ENCODE measurements around the gene MRPL10.

Gene MRPL10

DNA sequence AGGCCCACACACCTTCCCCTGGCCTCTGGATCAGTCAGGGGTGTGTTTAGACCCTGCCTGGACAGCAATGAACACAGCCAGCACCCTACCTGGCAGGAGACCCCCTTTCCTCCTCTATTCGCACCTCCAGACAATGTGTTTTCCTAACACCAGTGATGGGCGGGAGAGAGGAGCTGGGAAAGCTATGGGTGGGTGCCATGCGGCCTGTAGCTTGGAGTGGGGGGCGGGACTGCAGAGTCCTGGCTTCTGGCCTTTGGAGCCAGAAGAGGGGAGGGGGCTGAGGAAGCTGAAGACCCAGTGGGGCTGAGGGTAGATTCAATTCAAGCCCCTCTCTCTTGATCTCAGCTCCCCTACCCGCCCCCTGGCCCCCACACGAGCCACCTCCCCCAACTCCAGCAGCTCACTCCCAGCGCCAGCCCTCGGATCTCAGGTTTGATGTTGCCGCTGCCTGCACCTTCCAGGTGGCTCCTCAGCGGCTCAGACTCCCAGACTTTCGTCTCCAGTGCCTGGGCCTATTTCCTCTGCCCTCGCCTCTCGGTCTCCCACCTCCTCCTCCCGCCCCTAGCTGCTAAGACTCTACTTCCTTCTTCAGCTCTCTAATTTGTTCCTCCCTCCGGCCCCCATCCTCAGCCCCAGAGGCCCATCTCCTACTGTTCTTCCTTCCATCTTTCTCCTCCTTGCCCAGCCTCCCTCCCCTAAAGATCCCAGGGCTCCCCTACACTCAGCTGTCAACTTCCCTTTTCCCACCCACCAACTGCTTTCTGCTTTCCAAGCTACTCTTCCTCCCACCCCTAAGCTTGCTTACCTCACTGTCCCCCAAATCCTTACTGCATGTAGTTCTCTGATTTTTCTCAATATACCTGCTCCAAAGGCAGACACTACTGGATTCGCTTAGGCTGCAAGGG, 26.5 kb upstream of the MRPL10 start:
- DNase-seq: no peak

DNA sequence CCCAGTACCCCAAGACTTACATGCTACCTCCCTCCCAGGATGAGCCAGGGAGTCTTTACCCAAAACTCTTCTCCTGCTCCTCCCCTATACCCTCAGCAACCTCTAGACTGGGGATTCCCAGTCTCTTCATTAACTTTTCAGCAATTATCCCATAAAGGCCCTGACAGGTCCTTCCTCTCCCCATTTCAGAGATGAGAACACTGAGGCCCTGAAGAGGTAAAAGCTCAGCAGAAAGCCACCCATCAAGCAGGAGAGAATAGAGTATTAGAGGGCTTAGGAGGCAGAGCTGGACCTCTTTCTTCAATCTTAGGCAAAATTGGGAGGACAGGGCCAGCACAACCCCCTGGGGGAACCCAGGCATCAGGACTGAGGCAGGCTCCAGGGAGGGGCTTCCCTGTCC, 25.5 kb upstream of the MRPL10 start:
- DNase-seq: no peak

DNA sequence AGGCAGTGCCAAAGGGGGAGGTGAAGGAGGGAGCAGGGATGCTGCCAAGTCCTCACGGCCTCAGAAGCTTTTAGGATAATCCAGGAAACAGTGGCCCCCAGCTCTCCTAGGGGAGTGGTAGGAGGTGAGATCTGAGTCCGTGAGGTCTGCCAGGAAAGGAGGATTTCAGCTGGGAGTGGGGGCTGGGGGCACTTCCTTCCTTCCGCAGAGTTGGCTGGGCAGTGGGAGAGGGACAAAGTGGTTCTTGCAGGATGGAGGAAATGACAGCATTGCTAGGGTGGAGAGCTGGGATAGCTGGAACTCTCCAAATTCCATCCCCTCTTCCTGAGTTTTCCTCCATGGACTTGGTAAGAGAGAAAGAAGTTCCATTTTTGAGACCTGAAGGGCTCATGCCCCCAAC, 24.4 kb upstream of the MRPL10 start:
- no peak for DNase-seq

DNA sequence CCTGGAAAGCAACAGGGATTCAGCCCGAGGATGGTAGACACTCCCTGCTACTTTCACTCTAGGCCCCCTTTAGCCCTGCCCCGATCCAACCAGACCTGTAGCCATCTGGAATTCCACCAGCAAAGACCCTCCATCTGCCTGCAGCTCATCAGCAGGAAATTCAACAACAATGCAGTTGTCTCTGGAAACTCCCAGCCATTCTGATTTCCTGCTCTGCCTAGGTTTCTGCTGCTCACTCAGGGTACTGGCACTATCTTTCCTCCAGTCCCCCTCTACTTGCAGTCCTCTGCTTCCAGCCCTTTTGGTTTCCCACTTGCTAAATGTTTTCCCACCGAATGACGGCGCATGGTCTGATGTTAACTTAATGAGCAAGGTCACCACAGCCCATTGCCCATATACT, 22.3 kb upstream of the MRPL10 start:
- DNase-seq: no peak

DNA sequence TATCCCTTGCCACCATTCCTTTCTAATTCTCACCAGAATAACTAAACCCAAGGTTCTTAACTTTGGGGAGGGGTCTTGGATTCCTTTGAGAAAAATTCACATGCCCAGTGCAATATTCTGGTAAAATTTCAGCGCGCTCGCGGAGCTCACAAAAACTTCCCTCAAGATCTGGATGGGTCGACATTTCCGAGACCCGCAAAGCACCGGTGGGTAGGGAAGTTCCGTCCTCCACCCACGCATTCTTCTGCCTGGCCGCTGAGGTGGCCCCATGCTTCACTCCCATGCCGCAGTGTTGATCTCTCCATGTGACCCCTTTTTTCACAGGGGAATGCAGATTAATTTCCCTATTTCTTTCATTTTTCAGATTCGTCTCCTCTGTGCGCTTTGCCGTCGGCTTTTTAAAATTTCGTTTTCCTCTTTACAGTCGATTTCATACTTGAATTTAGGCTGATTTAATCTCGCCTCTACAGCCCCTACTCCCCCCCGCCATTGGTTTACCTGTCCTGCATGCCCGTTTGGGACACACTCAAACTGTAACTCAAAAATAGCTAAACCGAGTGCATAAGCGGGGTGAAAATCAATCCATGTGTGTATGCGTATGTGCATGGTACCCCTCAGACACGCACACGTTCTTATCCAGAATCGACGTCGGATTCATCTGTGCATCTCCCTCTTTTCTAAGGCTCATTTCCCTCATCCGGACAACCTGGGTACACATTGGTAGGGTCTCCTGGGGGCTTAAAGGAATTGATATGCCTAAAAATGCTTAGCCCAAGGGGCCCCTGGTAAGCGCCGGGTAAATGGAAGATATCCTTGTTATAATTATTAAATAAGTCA, 21.0 kb upstream of the MRPL10 start:
- DNase-seq: no peak

DNA sequence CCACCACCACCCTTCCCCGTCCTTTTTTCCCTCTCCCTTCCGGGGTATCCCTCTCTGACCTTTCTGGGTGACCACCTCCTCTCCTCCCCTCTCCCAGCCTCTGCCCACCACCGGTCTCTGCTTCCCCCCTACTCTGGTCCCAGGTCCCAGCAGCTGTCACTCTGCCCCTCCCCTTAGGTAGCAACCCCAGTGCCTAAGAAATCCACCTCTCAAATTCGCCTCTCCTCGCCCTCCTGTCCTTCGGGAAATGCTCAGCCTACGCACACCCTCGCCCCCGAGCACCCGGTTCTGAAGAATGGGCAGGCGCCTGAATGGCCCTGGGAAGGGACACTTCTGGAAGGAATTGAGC, 20.4 kb upstream of the MRPL10 start:
- DNase-seq: no peak

DNA sequence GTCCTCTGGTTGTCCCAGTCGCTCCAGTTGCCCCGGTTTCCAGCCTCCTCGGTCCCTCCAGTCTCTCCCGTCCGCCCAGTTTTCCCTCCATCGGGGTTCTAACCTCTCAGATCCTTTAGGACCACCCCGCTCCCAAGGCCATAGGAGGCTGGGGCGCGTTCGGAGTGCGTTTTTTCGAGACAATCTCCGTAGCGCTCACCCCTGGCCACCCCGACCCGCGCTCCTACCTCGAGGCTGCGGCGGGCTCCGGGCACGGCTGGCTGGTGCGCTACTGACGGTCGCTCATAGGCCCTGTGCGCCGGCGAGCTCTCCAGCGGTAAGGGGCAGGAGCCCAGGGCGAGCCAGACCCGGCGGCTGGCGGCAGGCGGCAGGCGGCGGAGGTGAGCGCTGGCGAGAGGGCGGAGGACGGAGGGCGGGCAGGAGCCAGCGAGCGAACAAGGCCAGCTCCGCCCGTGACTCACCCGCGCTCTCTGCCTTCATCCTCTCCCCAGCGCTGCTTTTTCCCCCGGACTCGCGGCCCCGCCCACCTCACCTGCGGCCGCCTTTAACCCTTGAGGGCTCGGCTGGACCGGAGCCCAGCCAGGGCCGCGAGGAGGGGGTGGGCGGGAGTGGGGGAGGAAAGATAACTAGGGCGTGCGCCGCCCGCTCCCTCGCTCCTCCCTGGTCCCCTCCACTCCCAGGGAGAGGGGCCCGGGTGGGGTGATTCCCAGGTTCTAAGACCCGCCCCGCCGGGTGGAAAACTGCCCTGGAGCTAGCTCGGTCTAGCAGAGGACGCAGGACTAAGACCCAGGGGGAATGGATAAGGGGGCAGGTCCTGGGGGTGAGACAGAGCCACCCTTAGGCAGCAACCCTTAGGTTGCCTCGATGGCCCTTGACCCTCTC, 19.6 kb upstream of the MRPL10 start, which contains the start of gene SP6:
Gene SP6 (minus strand): TSS at position 472 of the 882 bp plus-strand sequence. CDS start 2,734 bp downstream, outside the sequence.
- DNase-seq: peak; percentile 71

DNA sequence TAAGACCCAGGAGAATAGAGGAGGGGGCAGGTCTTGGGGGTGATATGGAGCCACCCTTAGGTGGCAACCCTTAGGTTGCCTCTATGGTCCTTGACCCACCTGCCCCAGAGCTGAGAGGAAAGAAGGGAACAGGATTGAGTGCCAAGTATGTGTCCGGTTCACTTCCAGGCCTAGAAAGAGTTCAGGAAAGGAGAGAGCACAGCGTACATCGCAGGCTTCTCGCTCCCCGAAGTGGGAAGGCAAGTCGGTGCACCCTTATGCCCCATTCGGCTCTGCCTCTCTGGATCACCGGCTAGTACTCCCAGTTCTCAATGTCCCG, 19.0 kb upstream of the MRPL10 start:
- DNase-seq: no peak

DNA sequence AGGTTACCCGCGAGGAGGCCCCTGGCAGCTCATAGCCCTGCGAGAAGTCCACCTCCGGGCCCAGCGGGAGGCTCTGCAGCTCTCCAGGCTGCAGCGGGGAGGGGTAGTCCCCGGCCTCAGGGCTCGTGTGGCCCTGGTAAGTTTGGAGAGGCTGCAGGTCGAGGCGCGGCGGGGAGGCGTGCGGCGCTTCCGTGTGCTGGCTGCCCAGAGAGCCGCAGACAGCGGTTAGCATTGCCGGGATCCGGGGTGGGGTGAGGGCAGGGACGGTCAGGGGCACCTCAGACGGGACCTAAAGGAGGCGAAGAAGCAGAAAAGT, 16.8 kb upstream of the MRPL10 start:
- DNase-seq: no peak

DNA sequence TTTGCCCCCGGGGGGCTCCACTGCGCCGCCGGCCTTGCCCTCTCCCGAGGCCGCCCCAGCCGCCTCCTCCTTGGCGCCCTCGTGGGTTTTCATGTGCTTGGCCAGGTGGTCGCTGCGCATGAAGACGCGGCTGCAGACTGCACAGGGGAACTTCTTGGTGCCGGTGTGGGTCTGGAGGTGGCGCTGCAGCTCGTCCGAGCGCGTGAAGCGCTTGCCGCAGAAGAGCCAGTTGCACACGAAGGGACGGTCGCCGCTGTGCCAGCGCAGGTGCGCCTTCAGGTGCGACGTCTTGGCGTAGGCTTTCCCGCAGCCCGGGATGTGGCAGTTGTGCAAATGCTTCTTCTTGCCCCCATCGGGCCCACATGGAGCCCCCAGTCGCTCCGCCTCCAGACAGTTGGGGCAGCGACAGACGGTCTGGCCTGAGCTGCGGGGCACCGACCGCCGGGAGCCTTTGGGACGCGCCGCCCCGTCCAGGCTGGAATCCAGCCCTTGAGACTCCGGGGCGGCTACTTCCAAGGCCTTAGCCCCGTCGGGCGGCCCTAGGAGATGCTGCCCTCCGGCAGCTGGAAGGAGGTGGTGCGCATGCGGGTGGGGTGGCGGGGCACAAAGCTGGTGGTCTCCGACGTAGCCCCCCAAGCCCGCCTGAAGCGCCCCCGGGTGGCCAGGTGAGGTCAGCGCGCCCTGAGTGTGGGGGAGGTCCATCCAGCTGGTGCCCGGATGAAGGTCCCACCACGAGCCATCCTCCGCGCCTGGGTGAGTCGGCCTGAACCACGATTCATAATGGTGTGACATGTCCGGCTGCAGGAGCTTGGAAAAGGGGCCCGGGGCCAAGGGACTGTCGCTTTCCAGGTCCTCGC, 16.2 kb upstream of the MRPL10 start:
- no peak for DNase-seq

DNA sequence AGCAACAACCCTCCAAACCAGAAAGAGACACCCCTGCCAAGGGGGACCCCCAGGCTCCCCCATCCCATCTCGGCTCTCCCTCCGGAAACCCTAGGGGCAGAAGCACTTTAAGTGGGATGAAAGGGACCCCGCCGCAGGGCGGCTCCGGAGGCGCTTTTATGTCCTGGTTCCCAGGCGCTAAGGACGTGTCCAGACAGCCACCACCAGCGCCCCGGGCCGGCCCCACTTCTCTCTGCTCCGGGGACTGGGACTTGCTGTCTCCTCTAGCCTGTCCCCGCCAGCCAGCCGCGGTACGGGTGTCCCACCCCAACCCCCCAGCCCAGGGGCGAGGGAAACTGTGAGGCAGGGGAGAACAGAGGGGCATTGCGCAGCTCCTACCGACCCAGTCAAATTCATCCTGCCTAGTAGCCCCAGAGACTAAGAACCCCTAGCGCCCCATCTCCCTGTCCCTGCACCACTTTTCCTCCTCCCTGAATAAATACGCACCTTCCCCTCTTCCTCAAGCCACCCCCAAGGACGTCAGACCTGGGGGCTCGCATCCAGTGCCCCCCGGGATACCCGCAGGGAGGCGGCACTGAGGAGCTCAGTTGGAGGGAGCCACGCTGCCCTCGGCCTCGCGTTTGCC, 15.5 kb upstream of the MRPL10 start:
- DNase-seq: no peak

DNA sequence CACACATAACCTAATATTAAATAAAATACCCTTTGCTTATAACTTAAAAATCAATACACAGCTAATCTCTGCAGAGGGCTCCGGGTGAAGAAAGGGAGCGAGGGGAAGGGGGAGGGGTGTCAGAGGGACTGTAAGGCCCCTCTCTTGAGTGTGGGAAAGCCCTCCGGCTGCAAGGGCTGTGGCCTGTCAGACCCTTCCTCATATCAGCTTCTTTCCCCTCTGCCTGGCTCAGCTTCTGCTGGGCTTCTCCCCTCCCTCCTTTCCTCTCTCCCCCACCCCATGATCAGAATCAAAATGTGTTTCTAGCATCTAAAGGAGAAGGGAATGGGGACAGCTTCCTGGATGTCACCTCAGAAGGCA, 14.4 kb upstream of the MRPL10 start:
- DNase-seq: no peak

DNA sequence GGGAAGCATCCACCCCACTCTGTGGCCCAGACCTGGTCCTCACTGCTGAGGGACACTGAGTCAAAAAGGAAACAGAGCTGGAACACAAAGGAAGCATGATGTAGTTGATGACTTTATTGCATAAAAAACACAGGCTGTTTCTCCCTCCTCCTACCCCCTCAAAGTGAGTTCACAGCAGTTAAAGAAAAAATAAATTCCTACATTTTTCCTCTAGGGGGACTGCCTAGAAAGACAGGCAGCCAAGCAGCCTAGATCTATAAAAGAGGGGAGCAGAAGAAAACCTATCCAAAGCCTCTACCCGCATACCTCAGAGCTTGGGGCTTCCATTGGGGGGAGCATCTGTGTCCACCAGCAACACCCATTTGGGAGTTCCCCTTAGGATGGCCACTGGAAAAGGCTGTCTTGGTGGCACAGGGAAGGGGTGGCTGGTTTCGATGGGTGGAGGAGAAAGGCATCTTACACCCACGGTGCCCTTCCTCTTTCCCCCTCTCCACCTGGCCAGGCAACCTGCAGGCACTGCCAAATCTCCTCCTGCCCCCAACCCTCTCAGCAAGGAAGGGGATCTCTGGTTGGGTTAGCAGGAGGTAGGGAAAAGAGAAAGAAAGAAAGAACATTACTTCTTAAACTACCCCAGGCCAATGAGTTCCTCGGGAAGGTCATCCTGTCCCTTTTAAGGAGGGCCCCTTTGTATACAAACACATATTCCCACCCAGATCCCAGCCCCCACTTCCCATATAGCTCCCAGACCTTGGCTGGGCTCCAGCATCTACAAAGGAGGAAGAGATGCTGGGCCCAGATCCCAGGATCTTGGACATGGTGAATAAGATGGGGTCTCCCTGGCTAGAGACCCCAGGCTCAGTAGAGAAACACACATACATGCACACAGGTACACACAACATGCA, 13.7 kb upstream of the MRPL10 start:
- no peak for DNase-seq

DNA sequence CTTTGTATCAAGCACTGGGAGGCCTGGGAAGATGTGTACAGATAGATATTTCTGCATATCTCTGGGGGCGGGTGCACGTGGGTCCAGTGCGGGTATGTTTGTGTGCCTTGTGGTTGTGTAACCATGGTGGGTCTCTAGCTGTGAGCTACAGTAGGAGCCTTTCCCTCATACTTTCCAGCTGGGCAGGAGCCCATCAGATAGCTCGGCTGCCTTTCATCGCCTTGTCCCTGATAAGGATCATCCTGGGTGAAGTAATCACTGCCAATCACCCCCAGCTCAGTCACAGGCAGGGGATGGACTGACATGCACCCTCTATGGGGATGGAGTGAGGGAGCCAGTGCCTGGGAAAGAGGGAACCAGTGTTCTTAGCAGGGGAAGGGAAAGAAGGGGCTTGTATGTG, 12.9 kb upstream of the MRPL10 start:
- no peak for DNase-seq

DNA sequence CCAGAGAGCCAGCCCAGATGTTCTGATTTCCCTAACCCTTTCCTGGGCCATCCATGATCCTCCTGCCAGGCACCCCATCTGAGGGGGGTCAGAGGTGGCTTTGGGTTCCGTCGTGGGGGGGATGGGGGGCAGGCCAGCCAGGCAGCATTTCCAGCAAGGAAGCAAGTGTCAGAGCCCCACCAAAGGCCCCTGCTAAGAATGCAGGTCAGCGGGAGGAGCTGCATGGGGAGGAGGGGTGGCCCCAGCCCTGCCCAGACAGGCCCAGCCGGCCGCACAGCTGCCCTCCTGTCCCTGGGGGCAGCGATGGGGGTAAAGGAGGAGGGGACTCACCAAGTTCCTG, 12.0 kb upstream of the MRPL10 start:
- no peak for DNase-seq

DNA sequence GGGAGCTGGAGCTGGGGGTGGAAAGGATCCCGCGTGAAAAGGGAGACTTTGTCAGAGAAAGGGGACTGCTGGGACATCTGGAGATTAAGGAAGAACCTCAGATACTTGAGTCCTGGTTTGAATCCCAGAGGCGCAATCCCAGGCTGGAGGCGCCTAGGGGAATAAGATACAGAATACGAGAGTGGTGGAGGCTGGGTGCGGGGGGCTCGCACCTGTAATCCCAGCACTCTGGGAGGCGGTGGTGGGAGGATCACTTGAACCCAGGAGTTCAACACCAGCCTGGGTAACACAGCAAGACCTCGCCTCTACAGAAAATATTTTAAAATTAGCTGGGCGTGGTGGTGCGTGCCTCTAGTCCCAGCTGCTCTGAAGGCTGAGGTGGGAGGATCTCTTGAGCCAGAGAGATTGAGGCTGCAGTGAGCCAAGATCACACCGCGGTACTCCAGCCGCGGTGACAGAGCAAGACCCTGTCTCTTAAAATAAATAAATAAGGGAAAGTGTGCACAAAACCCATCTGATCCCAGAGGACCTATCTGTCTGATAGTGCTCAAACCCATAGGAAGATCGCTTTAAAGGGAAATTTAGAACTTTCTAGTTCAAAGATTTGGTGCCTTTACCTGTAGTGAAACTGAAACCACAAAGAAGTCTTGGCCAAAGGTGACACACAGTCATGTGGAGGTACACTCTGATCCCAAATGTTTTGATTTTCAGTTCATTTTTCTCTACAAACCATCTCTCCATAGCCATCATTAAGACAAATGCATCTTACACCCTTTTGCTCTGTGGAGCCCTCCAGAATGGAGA, 10.3 kb upstream of the MRPL10 start:
- DNase-seq: no peak

DNA sequence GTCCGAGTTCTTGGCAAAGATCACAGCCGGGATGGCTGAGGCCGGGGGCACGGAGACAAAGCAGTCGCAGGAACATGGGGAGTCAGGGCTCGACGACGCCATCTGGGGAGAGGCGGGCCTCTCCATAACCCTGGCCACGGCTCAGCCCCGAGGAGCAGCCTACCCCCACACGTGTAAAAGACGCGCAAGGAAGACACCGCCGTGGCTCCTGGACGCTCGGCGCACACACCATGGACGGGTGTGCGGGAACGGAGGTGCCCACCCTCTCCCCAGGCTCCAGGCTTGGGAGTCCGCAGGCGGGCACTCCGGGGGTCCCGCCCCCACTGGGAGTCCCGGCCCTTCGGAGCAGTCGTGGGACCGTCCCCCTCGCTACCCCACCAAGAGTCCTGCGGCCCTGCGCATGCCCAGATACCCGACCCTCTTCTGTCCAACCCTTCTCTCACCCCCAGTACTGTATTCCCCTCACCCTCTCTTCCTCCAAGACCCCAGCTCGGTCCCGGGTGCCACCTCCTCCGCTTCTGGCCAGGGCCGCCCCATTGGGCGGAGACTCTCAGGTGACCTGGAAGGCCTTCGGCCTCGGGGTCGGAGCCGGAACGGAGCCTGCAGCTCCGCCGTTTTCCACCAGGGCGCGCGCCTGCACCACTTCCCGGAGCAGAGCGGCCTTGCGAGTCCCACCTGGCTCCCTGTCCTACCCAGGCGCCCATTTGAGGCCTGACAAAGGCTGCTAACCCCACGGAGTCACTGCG, 9.6 kb upstream of the MRPL10 start, which contains the start of gene SCRN2:
Gene SCRN2 (minus strand): TSS at position 532 of the 746 bp plus-strand sequence. CDS start 430 bp downstream, at position 102.
- peak; percentile 88 for DNase-seq

DNA sequence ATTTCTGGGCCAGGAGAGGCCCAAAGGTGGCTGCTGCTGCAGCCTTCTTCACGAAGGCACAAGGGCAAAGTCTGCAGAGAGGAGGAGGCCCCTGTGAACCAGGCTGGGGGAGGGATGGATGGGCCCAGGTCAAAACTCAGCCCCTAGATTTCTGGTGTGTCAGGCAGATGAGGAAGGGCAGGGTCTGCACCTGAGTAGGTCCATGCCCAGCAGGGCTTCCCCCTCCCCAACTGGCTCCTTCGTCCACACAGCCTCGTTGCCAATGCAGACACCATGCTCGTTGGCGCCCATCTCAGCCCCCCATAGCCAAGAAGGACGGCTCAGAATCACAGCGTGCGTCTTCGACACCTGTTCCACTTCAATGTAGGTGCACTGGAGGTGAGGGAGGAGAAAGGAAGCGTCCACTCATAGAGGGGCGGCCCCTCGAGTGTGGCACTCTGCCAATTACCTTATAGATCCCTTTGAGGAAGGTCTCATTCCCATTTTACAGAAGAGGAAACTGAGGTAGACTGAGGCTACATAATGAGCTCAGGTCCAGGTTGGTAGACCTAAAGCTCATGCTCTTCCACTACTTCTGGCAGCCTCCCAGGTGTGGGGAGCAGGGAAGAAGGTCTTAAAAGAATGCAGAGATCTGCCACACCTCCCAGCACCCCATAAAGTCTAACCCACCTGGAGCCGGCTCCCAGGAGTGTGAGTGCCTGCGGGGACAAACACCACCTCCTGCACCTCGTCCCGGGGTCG, 8.8 kb upstream of the MRPL10 start:
- DNase-seq: no peak

DNA sequence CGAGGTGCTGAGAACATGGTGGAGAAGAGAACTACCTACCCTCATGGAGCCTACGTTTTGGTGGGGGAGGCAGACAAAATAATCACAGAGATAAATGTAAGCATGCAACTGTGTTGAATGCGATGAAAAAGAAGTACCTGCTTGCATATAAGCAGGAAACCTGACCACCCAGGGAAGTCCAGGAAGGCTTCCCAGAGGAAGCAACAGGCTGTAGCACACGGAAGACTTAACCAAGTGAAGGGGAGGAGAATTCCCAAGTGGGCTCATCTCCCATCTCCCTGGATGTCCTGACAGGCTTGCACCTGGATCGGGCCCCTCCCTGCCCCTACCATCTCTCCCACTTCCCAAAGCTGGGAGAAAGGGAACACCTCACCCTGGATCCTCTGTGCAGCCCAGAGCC, 7.7 kb upstream of the MRPL10 start:
- DNase-seq: no peak
